Fibroblast of lung (primary cell): ENCODE data around the gene PPIG. TPM values are rescaled to one million over a fixed set of nuclear protein-coding genes. Genes with fewer than 3 reads are reported as not detected.
A peak's percentile ranks its signal among the peaks of the same experiment; 100 is the strongest.

Experiments used
- DNase-seq, 2 donors: peaks; one replicate each; pipeline versions ENCODE4 v3.0.0 to v3.0.0-alpha.2; 2010; ENCODE audit warnings: low read depth in 2 of 2
- H2AFZ ChIP-seq: 2 replicates; pipeline ENCODE4 v1.5.1; 2012; ENCODE audit warnings: low read length, control low read depth, inconsistent platforms
- H3K27ac ChIP-seq: 2 replicates; pipeline ENCODE4 v1.5.1; 2011; ENCODE audit warnings: low read length, control low read depth; ENCODE audit not compliant: insufficient read depth
- H3K27me3 ChIP-seq: 2 replicates; pipeline ENCODE4 v1.5.1; 2011; ENCODE audit warnings: mild to moderate bottlenecking, low read length; ENCODE audit not compliant: control insufficient read depth, insufficient read depth
- H3K36me3 ChIP-seq: 2 replicates; pipeline ENCODE4 v1.5.1; 2011; ENCODE audit warnings: low read length; ENCODE audit not compliant: control insufficient read depth, insufficient read depth
- H3K4me1 ChIP-seq: 2 replicates; pipeline ENCODE4 v1.5.1; 2011; ENCODE audit warnings: low read length; ENCODE audit not compliant: control insufficient read depth, insufficient read depth; ENCODE audit errors: extremely low read depth
- H3K4me2 ChIP-seq: 2 replicates; pipeline ENCODE4 v1.5.1; 2011; ENCODE audit warnings: low read length, control low read depth; ENCODE audit not compliant: insufficient read depth; ENCODE audit errors: extremely low read depth
- H3K4me3 ChIP-seq, 4 experiments: fragments of 200-600 bp in 1 of 4; sonication (generic) in 1 of 4; replicated peaks in 1 of 4; 2 replicates each; pipeline ENCODE4 v1.5.1; 2011 to 2016; ENCODE audit warnings: low read length in 4 of 4, low read depth in 3 of 4, mild to moderate bottlenecking in 3 of 4, control low read depth in 2 of 4, inconsistent platforms in 1 of 4, mixed read lengths in 1 of 4; ENCODE audit not compliant: insufficient read depth in 1 of 4; ENCODE audit errors: control extremely low read depth in 1 of 4
- H3K79me2 ChIP-seq: 2 replicates; pipeline ENCODE4 v1.5.1; 2012; ENCODE audit warnings: mild to moderate bottlenecking, low read length, inconsistent platforms; ENCODE audit not compliant: control insufficient read depth, insufficient read depth
- H3K9ac ChIP-seq: 2 replicates; pipeline ENCODE4 v1.5.1; 2011; ENCODE audit warnings: mild to moderate bottlenecking, low read length, control low read depth; ENCODE audit not compliant: insufficient read depth
- H3K9me3 ChIP-seq: 2 replicates; pipeline ENCODE4 v1.5.1; 2012; ENCODE audit warnings: low read depth, low read length; ENCODE audit not compliant: control insufficient read depth, insufficient read depth
- H4K20me1 ChIP-seq: 2 replicates; pipeline ENCODE4 v1.5.1; 2011; ENCODE audit warnings: low read length; ENCODE audit not compliant: control insufficient read depth, insufficient read depth; ENCODE audit errors: extremely low read depth
- EZH2 ChIP-seq: IDR thresholded peaks from 2 replicates; pipeline ENCODE4 v1.5.1; 2012; ENCODE audit warnings: low read length, control low read depth, mild to moderate bottlenecking; ENCODE audit errors: missing control alignments
- polyA plus RNA-seq, 2 donors: library from polyadenylated mRNA; depleted of rRNA in 1 of 2; stranded (reverse) in 1 of 2; unstranded in 1 of 2; fragments of >200 nt; gene quantifications; 2 replicates each; pipeline ENCODE4 v1.2.1, GENCODE V29; 2011 to 2012; ENCODE audit warnings: missing spikeins in 1 of 2
- total RNA-seq: library from RNA; depleted of rRNA; stranded (reverse); fragments of >200 nt; gene quantifications from 2 replicates; pipeline ENCODE4 v1.2.1, GENCODE V29; 2014
- TF ChIP-seq, protein P1 (sequence below), 2 donors: IDR thresholded peaks in 1 of 2; conservative IDR thresholded peaks in 1 of 2; 1 replicate in 1 of 2; 2 replicates in 1 of 2; pipeline ENCODE4 v1.5.1; 2011 to 2012; ENCODE audit warnings: low read length in 2 of 2, control low read depth in 1 of 2, inconsistent platforms in 1 of 2, low read depth in 1 of 2, mild to moderate bottlenecking in 1 of 2

The PPIG gene
- total and polyA plus RNA-seq, 2 donors (not counting 1 experiment from before 2014, with no cell fraction given), result 31.7 to 45.5 TPM

DNA sequence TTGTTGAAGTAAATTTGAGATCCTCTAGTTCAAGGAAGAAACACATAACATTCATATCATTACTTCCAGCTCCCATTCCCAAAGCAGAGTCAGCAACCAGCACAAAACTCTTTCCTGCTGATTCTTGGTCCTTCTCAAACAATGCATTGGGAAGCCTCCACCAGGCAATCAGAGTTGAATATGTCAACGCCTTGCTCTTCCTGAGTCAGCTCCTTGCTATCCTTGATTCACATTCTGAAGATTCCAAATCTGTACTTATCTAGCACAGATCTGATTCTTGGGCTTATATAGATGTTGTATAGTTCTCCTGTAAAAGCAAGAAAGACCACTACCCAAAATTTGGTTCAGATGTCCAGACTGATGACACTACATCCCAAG is 80.4 kb downstream of the PPIG start:
- TF ChIP-seq EZH2, result no peak
- TF ChIP-seq, protein P1, sequence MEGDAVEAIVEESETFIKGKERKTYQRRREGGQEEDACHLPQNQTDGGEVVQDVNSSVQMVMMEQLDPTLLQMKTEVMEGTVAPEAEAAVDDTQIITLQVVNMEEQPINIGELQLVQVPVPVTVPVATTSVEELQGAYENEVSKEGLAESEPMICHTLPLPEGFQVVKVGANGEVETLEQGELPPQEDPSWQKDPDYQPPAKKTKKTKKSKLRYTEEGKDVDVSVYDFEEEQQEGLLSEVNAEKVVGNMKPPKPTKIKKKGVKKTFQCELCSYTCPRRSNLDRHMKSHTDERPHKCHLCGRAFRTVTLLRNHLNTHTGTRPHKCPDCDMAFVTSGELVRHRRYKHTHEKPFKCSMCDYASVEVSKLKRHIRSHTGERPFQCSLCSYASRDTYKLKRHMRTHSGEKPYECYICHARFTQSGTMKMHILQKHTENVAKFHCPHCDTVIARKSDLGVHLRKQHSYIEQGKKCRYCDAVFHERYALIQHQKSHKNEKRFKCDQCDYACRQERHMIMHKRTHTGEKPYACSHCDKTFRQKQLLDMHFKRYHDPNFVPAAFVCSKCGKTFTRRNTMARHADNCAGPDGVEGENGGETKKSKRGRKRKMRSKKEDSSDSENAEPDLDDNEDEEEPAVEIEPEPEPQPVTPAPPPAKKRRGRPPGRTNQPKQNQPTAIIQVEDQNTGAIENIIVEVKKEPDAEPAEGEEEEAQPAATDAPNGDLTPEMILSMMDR (conservative IDR thresholded peaks at IDR 0.05 in 1 of 2, IDR thresholded peaks at IDR 0.05 in 1 of 2; ENCODE audit: low read depth in 1 of 2, low read length in 2 of 2), result no peak
- H2AFZ ChIP-seq, result no peak overlapping the region
- peak in 1 of 2 donors; percentile 22 for DNase-seq

DNA sequence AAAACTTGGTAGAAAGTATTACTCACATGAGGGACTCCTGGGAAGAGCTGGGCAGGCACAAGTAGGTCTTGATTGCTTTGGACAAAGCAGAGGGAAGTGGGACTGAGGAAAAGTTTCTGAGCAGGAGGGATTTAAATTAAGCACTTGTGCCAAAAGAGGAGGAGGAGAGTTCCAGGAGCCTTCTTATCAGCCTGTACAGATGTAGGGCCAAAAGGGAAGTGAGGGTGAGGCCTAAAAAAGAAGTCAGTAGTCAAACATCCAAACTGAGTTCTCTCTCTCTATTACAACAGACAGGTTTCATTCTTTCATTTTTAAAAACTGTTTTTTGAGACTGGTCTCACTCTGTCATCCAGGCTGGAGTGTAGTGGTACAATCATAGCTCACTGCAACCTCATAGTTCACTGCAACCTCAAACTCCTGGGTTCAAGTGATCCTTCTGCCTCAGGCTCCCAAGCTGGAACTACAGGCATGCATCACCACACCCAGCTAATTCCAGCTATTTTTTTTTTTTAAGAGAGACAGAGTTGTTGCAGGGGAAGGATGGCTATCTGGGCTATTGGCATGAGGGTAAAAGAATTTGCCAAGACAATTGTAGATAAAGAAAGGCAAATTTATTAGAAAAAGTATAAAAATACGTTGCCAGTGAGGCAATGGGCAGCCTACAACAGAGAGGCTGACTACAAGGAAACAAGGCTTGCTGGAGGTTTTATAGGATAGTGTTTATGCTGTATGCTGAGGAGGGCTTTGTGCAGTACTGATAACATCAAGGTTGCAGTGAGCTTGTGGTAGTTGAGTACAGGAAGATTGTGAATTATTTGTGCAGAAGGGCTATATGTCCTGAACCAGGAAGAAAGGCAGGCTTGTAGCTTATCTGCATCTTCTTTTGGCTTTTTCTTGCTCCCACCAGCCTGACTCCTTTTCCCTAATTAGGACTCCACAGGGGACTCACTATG is 81.1 kb downstream of the PPIG start:
- no peaks in the 10 kb centered on the region for H3K9me3 ChIP-seq
- no peaks in the 10 kb centered on the region for H4K20me1 ChIP-seq
- no peak overlapping the region for H3K27ac ChIP-seq
- H3K4me3 ChIP-seq, result no peak overlapping the region
- H2AFZ ChIP-seq, result no peak overlapping the region
- H3K9ac ChIP-seq, result no peak overlapping the region
- H3K4me2 ChIP-seq, result no peak overlapping the region
- no peaks in the 10 kb centered on the region for H3K79me2 ChIP-seq
- H3K27me3 ChIP-seq, result peaks cover 2% of the 10 kb centered on the region
- peak in 1 of 2 donors; percentile 26 for DNase-seq
- no peak for TF ChIP-seq EZH2
- TF ChIP-seq, protein P1 (conservative IDR thresholded peaks at IDR 0.05 in 1 of 2, IDR thresholded peaks at IDR 0.05 in 1 of 2; ENCODE audit: low read depth in 1 of 2, low read length in 2 of 2), result no peak
- no peaks in the 10 kb centered on the region for H3K4me1 ChIP-seq
- H3K36me3 ChIP-seq, result no peaks in the 10 kb centered on the region

More for the DNA sequence above, 80.4 kb downstream of the PPIG start:
- Histone ChIP-seq H3K36me3 (no peaks in the 10 kb centered on the region), H3K9ac (no peak overlapping the region), H4K20me1 (no peaks in the 10 kb centered on the region), H3K4me3 (no peak overlapping the region), H3K79me2 (no peaks in the 10 kb centered on the region), H3K4me1 (no peaks in the 10 kb centered on the region), H3K27ac (no peak overlapping the region), H3K9me3 (no peaks in the 10 kb centered on the region), H3K27me3 (peaks cover 2% of the 10 kb centered on the region), H3K4me2 (no peak overlapping the region)

DNA sequence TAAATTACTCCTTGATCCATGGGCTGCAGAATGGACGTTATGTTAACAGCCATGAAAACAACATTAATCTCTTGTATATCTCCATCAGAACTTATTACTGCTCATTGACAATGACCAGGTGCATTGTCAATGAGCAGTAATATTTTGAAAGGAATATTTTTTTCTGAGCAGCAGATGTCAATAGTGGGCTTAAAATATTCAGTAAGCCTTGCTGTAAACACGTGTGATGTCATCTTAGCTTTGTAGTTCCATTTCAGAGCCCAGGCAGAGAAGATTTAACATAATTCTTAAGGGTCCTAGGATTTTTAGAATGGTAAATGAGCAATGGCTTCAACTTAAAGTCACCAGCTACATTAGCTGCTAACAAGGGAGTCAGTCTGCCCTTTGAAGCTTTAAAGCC is 83.4 kb downstream of the PPIG start:
- no peaks in the 10 kb centered on the region for H3K27me3 ChIP-seq
- no peak overlapping the region for H2AFZ ChIP-seq
- no peak overlapping the region for H3K4me2 ChIP-seq
- no peak overlapping the region for H3K4me3 ChIP-seq
- no peaks in the 10 kb centered on the region for H3K36me3 ChIP-seq
- DNase-seq, result no peak
- no peaks in the 10 kb centered on the region for H4K20me1 ChIP-seq
- no peak overlapping the region for H3K9ac ChIP-seq
- no peaks in the 10 kb centered on the region for H3K4me1 ChIP-seq
- no peaks in the 10 kb centered on the region for H3K79me2 ChIP-seq
- no peaks in the 10 kb centered on the region for H3K9me3 ChIP-seq
- TF ChIP-seq, protein P1 (conservative IDR thresholded peaks at IDR 0.05 in 1 of 2, IDR thresholded peaks at IDR 0.05 in 1 of 2; ENCODE audit: low read depth in 1 of 2, low read length in 2 of 2), result no peak
- no peak for TF ChIP-seq EZH2
- H3K27ac ChIP-seq, result no peak overlapping the region
